B cell (primary cell): Measurements from ENCODE around the gene NMUR1. TPM values are rescaled to one million over a fixed set of nuclear protein-coding genes. Genes with fewer than 3 reads are reported as not detected.

Experiments
- ATAC-seq: fragments of 200-7000 bp; cut with Tn5 transposase; one replicate; pipeline ENCODE4 v1.10.0; 2021; ENCODE audit warnings: low read depth, mild to moderate bottlenecking, moderate number of reproducible peaks, moderate library complexity
- CTCF ChIA-PET: fragments of 350-600 bp; sonication (Branson Sonifier 250); formaldehyde crosslinking; loops from one replicate; lab custom pipeline; 2021; ENCODE audit warnings: antibody characterized with exemption, inconsistent platforms; lab: Charles Lee
- POLR2A ChIA-PET: fragments of 350-600 bp; sonication (Branson Sonifier 250); formaldehyde crosslinking; loops from one replicate; lab custom pipeline; 2021; ENCODE audit warnings: antibody characterized with exemption; lab: Charles Lee
- DNase-seq: peaks from one replicate; pipeline ENCODE4 v3.0.0; 2013
- H2AFZ ChIP-seq: 2 replicates; pipeline ENCODE4 v1.6.1; 2012; ENCODE audit warnings: mild to moderate bottlenecking, low read depth, low read length; ENCODE audit not compliant: insufficient read depth, poor library complexity, severe bottlenecking
- H3K27ac ChIP-seq, 2 donors: 1 replicate in 1 of 2; 2 replicates in 1 of 2; pipeline ENCODE4 v1.5.1; 2012 to 2013; ENCODE audit warnings: low read length in 2 of 2, mild to moderate bottlenecking in 2 of 2, moderate library complexity in 1 of 2
- H3K27me3 ChIP-seq, 4 experiments: fragments of 200-600 bp in 1 of 4; sonication (generic) in 1 of 4; replicated peaks in 1 of 4; 1 replicate in 2 of 4; 2 replicates in 2 of 4; pipeline versions ENCODE4 v1.6.1 to v1.7.0; 2013 to 2016; ENCODE audit warnings: low read length in 3 of 4, mild to moderate bottlenecking in 2 of 4, mixed read lengths in 1 of 4, moderate library complexity in 1 of 4; ENCODE audit not compliant: insufficient read depth in 4 of 4, control insufficient read depth in 3 of 4; ENCODE audit errors: control extremely low read depth in 1 of 4
- H3K36me3 ChIP-seq, 2 experiments: replicated peaks in 1 of 2; 1 replicate in 1 of 2; 2 replicates in 1 of 2; pipeline versions ENCODE4 v1.6.1 to v1.7.1; 2013; ENCODE audit warnings: low read length in 1 of 2; ENCODE audit not compliant: insufficient read depth in 2 of 2, control insufficient read depth in 1 of 2; ENCODE audit errors: control extremely low read depth in 1 of 2, extremely low read depth in 1 of 2
- H3K4me1 ChIP-seq, 2 donors: fragments of 200-600 bp in 1 of 2; sonication (generic) in 1 of 2; 1 replicate in 1 of 2; 2 replicates in 1 of 2; pipeline versions ENCODE4 v1.5.1 to v1.6.1; 2013 to 2017; ENCODE audit warnings: low read length in 2 of 2; ENCODE audit not compliant: control insufficient read depth in 2 of 2, insufficient read depth in 2 of 2
- H3K4me2 ChIP-seq: replicated peaks from 2 replicates; pipeline ENCODE3; 2012; ENCODE audit warnings: mild to moderate bottlenecking, low read depth, low read length; ENCODE audit not compliant: poor library complexity, severe bottlenecking
- H3K4me3 ChIP-seq, 5 experiments: fragments of 200-600 bp in 1 of 5; sonication (generic) in 1 of 5; 1 replicate in 3 of 5; 2 replicates in 2 of 5; pipeline versions ENCODE4 v1.5.1 to v1.7.0; 2011 to 2016; ENCODE audit warnings: low read length in 4 of 5, mild to moderate bottlenecking in 4 of 5, low read depth in 2 of 5, control low read depth in 1 of 5, moderate library complexity in 1 of 5; ENCODE audit not compliant: insufficient read depth in 1 of 5; ENCODE audit errors: control extremely low read depth in 1 of 5, extremely low read depth in 1 of 5
- H3K79me2 ChIP-seq: fragments of 200-600 bp; sonication (generic); one replicate; pipeline ENCODE4 v1.6.0; 2016; ENCODE audit warnings: low read length; ENCODE audit not compliant: control insufficient read depth, insufficient read depth
- H3K9ac ChIP-seq: fragments of 200-600 bp; sonication (generic); 2 replicates; pipeline ENCODE4 v1.6.1; 2017; ENCODE audit warnings: mild to moderate bottlenecking, low read length, moderate library complexity
- H3K9me3 ChIP-seq, 3 donors: one replicate each; pipeline versions ENCODE4 v1.6.1 to v1.7.1; 2013; ENCODE audit warnings: low read length in 2 of 3; ENCODE audit not compliant: control insufficient read depth in 2 of 3, insufficient read depth in 1 of 3; ENCODE audit errors: control extremely low read depth in 1 of 3
- H4K20me1 ChIP-seq: 2 replicates; pipeline ENCODE4 v1.6.0; 2012; ENCODE audit warnings: mild to moderate bottlenecking, low read length; ENCODE audit not compliant: insufficient read depth, control insufficient read depth, poor library complexity, severe bottlenecking
- H3K27ac Mint-ChIP-seq: one replicate; pipeline ENCODE4 v1.8.0; 2021; ENCODE audit warnings: mixed read lengths
- H3K27me3 Mint-ChIP-seq: one replicate; pipeline ENCODE4 v1.8.0; 2021; ENCODE audit warnings: mixed read lengths
- H3K4me1 Mint-ChIP-seq: one replicate; pipeline ENCODE4 v1.8.0; 2021; ENCODE audit warnings: mixed read lengths
- H3K4me3 Mint-ChIP-seq: one replicate; pipeline ENCODE4 v1.8.0; 2021; ENCODE audit warnings: mixed read lengths
- H3K9me3 Mint-ChIP-seq: one replicate; pipeline ENCODE4 v1.8.0; 2022; ENCODE audit warnings: mixed read lengths; ENCODE audit not compliant: insufficient read depth
- CTCF ChIP-seq: fragments of 200-600 bp; IDR thresholded peaks from one replicate; pipeline ENCODE4 v1.8.0; 2022; ENCODE audit warnings: antibody characterized with exemption, mild to moderate bottlenecking
- EZH2 ChIP-seq: IDR thresholded peaks from 2 replicates; pipeline ENCODE4 v1.6.1; 2012; ENCODE audit warnings: borderline replicate concordance, low read depth, mild to moderate bottlenecking, moderate library complexity, low read length; ENCODE audit not compliant: insufficient read depth, poor library complexity, severe bottlenecking
- WGBS: methylation state at CpG from one replicate; pipeline ENCODE4 v1.1.5; 2013; ENCODE audit warnings: missing lambda C conversion rate; ENCODE audit not compliant: insufficient coverage; 5-methylcytosine and 5-hydroxymethylcytosine counted together
- intact Hi-C: fragments of 100-400 bp; cut with micrococcal nuclease; formaldehyde crosslinking; loops from one replicate; pipeline ENCODE4 v1.10.0; 2022
- polyA minus RNA-seq: library from RNA; depleted of rRNA, polyadenylated mRNA; stranded (reverse); fragments of >200 nt; gene quantifications from 2 replicates; pipeline ENCODE4 v1.2.3, GENCODE V29; 2012
- polyA plus RNA-seq: library from polyadenylated mRNA; depleted of rRNA; stranded (reverse); fragments of >200 nt; gene quantifications from 2 replicates; pipeline ENCODE4 v1.2.3, GENCODE V29; 2012
- total RNA-seq, 2 donors: library from RNA; stranded (reverse); fragments of 120-200 nt in 1 of 2; gene quantifications; 1 replicate in 1 of 2; 2 replicates in 1 of 2; pipeline versions ENCODE4 v1.2.3 to v1.2.4, GENCODE V29; 2013 to 2022

NMUR1 gene
- total RNA-seq (0.10 TPM in 1 of 2 replicates, not detected in the other), polyA plus RNA-seq (0.09 and 0.33 TPM in 2 replicates), polyA minus RNA-seq (0.21 TPM in 1 of 2 replicates, not detected in the other)
- 0.05 TPM for total RNA-seq (2013)

DNA sequence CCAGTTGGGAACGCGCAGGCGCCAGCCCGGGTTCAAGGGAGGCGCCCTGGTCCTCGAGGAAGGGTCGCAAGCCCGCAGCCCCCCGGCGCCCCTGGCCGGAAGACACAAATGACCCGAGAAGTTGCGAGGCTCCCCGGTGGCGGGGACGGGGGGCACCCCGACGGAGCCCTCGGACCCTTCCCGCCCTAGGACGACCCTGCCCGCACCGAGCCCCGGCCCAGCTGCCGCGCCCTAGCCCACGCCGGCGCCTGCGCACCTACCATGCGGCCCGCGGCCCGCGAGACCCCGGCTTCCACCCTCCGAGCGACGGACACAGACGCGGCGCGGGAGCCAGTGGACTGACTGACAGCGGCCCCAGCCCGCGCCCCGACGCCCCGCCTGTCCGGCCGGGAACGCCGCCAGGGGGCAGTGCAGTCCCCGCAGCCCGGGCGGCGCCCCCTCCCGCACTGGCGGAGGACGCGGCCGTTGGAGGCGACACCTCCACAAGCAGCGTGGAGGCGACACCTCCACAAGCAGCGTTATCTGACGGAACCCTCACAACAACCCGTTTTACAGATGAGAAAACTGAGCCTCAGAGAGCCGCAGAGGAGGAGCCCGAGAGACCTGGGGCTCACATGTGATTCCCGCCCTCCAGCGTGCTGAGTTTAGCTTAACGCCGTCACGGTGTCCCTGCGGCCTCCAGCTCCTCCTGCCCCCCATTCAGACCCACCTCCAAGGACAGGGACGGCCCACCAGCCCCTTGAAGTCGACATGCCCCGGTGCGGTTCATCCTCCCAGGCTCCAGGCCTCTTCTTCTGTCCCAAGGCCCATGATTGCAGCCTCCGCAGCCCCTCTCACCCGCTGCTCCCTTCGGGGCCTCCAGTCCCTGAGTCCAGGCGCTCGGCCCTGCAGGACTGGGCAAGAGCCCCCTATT is at the start of gene NMUR1:
Gene NMUR1 (minus strand): TSS at position 347 of the 913 bp plus-strand sequence. CDS start 84 bp downstream, at position 263.
- Histone ChIP-seq H3K4me2 (peak within 1 kb of the TSS; percentile 79), H3K4me3 (peak within 1 kb of the TSS in 2 of 5 experiments; percentile 31 to 46), H3K27me3 (peaks cover 0 to 28% (median 8%) of the 10 kb centered on the region in 4 experiments), H4K20me1 (no peaks in the 10 kb centered on the region), H3K36me3 (no peaks in the 10 kb centered on the region), H3K79me2 (no peaks in the 10 kb centered on the region), H3K4me1 (peaks cover 11 to 14% of the 10 kb centered on the region in 2 donors), H3K9me3 (peaks cover 0 to 3% (median 0%) of the 10 kb centered on the region in 3 donors), H3K9ac (peak within 1 kb of the TSS; percentile 49), H2AFZ (peak within 1 kb of the TSS; percentile 70), H3K27ac (no peak within 1 kb of the TSS)
- H3K4me1 Mint-ChIP-seq, result peaks cover 9% of the 10 kb centered on the region
- CTCF ChIA-PET, result interaction anchor here (0.7 to 5.3 kb wide), 7 partner anchors 13 to 71 kb away, joined by 3 to 76 read pairs (median 4); no protein-coding TSS in a partner anchor
- H3K9me3 Mint-ChIP-seq, result no peaks in the 10 kb centered on the region
- TF ChIP-seq EZH2 (no peak), CTCF (peak; percentile 91)
- DNase-seq (peak; percentile 81), ATAC-seq (peak; percentile 96)
- WGBS, result 20% methylated on average over 85 of the region's 85 CpGs
- POLR2A ChIA-PET, result interaction anchor here (0.6 kb wide), 1 partner anchor 39 kb away, joined by 3 read pairs; no protein-coding TSS in a partner anchor
- peaks cover 28% of the 10 kb centered on the region for H3K27me3 Mint-ChIP-seq
- H3K27ac Mint-ChIP-seq, result no peak within 1 kb of the TSS
- intact Hi-C loops, result loop anchor here (1.0 kb wide), 3 partner anchors 28 to 185 kb away; no protein-coding TSS in a partner anchor
- H3K4me3 Mint-ChIP-seq, result peak within 1 kb of the TSS; percentile 49
